OCI-LY7 (cell line): ENCODE data around the gene TM9SF3. TPM values are rescaled to one million over a fixed set of nuclear protein-coding genes. Genes with fewer than 3 reads are reported as not detected.

Source experiments
- BruUV-seq: library from RNA; stranded (reverse); fragments of 400-500 nt; replicated peaks from 2 replicates; lab custom pipeline; 2021; lab: Mats Ljungman, UMichigan
- CTCF ChIA-PET: fragments of 300-600 bp; sonication (Branson Sonifier 250); formaldehyde crosslinking; loops from one replicate; lab custom pipeline; 2022; ENCODE audit warnings: antibody characterized with exemption; ENCODE audit not compliant: unreplicated experiment; lab: Charles Lee
- POLR2A ChIA-PET: fragments of 300-600 bp; sonication (Branson Sonifier 250); formaldehyde crosslinking; loops from one replicate; lab custom pipeline; 2022; ENCODE audit warnings: antibody characterized with exemption; lab: Charles Lee
- DNase-seq: peaks from one replicate; pipeline ENCODE4 v3.0.0-alpha.2; 2015; ENCODE audit warnings: low spot score
- H2AFZ ChIP-seq: fragments of 200-600 bp; sonication (generic), shearing (Covaris generic); 2 replicates; pipeline ENCODE4 v1.6.1; 2014; ENCODE audit warnings: mild to moderate bottlenecking, antibody characterized with exemption, low read length, moderate library complexity
- H3K27ac ChIP-seq: fragments of 200-600 bp; sonication (generic); 2 replicates; pipeline ENCODE4 v1.5.1; 2014; ENCODE audit warnings: mixed run types, low read depth, mild to moderate bottlenecking, moderate library complexity, low read length, inconsistent platforms; ENCODE audit not compliant: poor library complexity, severe bottlenecking
- H3K36me3 ChIP-seq: fragments of 200-600 bp; sonication (generic); 2 replicates; pipeline ENCODE4 v1.6.1; 2014; ENCODE audit warnings: mild to moderate bottlenecking, antibody characterized with exemption, low read length, moderate library complexity, mixed read lengths; ENCODE audit not compliant: insufficient read depth
- H3K4me1 ChIP-seq: fragments of 200-600 bp; sonication (generic); 2 replicates; pipeline ENCODE4 v1.5.1; 2014; ENCODE audit warnings: mild to moderate bottlenecking, low read length; ENCODE audit not compliant: insufficient read depth, poor library complexity, severe bottlenecking
- H3K4me2 ChIP-seq: fragments of 200-600 bp; sonication (generic); 2 replicates; pipeline ENCODE4 v1.6.1; 2014; ENCODE audit warnings: mild to moderate bottlenecking, low read length
- H3K4me3 ChIP-seq: fragments of 200-600 bp; sonication (generic); 2 replicates; pipeline ENCODE4 v1.5.1; 2014; ENCODE audit warnings: mild to moderate bottlenecking, low read depth, low read length; ENCODE audit not compliant: poor library complexity, severe bottlenecking
- H3K79me2 ChIP-seq: fragments of 200-600 bp; sonication (generic); 2 replicates; pipeline ENCODE4 v1.6.1; 2016; ENCODE audit warnings: low read depth, mild to moderate bottlenecking, low read length, moderate library complexity, mixed read lengths; ENCODE audit not compliant: insufficient read depth
- H3K9me2 ChIP-seq: fragments of 200-600 bp; sonication (generic); 2 replicates; pipeline ENCODE4 v1.6.1; 2016; ENCODE audit warnings: mild to moderate bottlenecking, low read length, mixed read lengths; ENCODE audit not compliant: insufficient read depth
- H3K9me3 ChIP-seq: fragments of 200-600 bp; sonication (generic); 2 replicates; pipeline ENCODE4 v1.6.1; 2014; ENCODE audit warnings: mild to moderate bottlenecking, mixed run types, low read length, mixed read lengths
- H4K20me1 ChIP-seq: fragments of 200-600 bp; sonication (generic); 2 replicates; pipeline ENCODE4 v1.6.1; 2014; ENCODE audit warnings: mild to moderate bottlenecking, antibody characterized with exemption, low read length, moderate library complexity, mixed read lengths; ENCODE audit not compliant: insufficient read depth
- EZH2phosphoT487 ChIP-seq: fragments of 200-600 bp; sonication (generic); IDR thresholded peaks from 2 replicates; pipeline ENCODE4 v1.6.1; 2018; ENCODE audit warnings: low read depth, borderline replicate concordance, mild to moderate bottlenecking, mixed run types, antibody characterized with exemption, low read length, moderate library complexity, mixed read lengths
- intact Hi-C: fragments of 100-400 bp; cut with micrococcal nuclease; formaldehyde crosslinking; loops from one replicate; pipeline ENCODE4 v1.10.0; 2022; ENCODE audit not compliant: unreplicated experiment
- total RNA-seq, 2 experiments: library from RNA; depleted of rRNA in 1 of 2; stranded (reverse); fragments of >200 nt in 1 of 2; shearing (Covaris generic) in 1 of 2; gene quantifications; 2 replicates each; pipeline ENCODE4 v1.2.3, GENCODE V29; 2014 to 2022
- TF ChIP-seq, protein P1 (sequence below): fragments of 200-600 bp; sonication (generic); conservative IDR thresholded peaks from 2 replicates; pipeline ENCODE4 v1.5.1; 2014; ENCODE audit warnings: mild to moderate bottlenecking, antibody characterized with exemption, low read length, moderate library complexity, mixed read lengths

TM9SF3 gene
- total RNA-seq, 2 experiments from 2014 or later, result 23.0 to 88.8 TPM

GRCh38 chr10:96482815-96483588 lies 103.8 kb downstream of the TM9SF3 start:
- Histone ChIP-seq H3K9me3 (no peaks in the 10 kb centered on the region), H2AFZ (no peak overlapping the region), H3K9me2 (no peaks in the 10 kb centered on the region), H3K4me3 (no peak overlapping the region), H3K79me2 (no peaks in the 10 kb centered on the region), H3K4me2 (no peak overlapping the region), H3K4me1 (no peaks in the 10 kb centered on the region), H3K27ac (no peak overlapping the region), H4K20me1 (no peaks in the 10 kb centered on the region), H3K36me3 (no peaks in the 10 kb centered on the region)
- DNase-seq, result no peak
- ChIA-PET POLR2A (no interaction called here), CTCF (no interaction called here)
- BruUV-seq, result no TSS peak
- intact Hi-C loops, result no loop called here
- TF ChIP-seq EZH2phosphoT487, result no peak
- TF ChIP-seq, protein P1, sequence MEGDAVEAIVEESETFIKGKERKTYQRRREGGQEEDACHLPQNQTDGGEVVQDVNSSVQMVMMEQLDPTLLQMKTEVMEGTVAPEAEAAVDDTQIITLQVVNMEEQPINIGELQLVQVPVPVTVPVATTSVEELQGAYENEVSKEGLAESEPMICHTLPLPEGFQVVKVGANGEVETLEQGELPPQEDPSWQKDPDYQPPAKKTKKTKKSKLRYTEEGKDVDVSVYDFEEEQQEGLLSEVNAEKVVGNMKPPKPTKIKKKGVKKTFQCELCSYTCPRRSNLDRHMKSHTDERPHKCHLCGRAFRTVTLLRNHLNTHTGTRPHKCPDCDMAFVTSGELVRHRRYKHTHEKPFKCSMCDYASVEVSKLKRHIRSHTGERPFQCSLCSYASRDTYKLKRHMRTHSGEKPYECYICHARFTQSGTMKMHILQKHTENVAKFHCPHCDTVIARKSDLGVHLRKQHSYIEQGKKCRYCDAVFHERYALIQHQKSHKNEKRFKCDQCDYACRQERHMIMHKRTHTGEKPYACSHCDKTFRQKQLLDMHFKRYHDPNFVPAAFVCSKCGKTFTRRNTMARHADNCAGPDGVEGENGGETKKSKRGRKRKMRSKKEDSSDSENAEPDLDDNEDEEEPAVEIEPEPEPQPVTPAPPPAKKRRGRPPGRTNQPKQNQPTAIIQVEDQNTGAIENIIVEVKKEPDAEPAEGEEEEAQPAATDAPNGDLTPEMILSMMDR, result no peak

GRCh38 chr10:96478355-96478754 lies 108.5 kb downstream of the TM9SF3 start:
- Histone ChIP-seq H3K4me1 (no peaks in the 10 kb centered on the region), H4K20me1 (no peaks in the 10 kb centered on the region), H3K36me3 (no peaks in the 10 kb centered on the region), H3K27ac (no peak overlapping the region), H2AFZ (no peak overlapping the region), H3K4me3 (no peak overlapping the region), H3K79me2 (no peaks in the 10 kb centered on the region), H3K9me2 (no peaks in the 10 kb centered on the region), H3K4me2 (no peak overlapping the region), H3K9me3 (no peaks in the 10 kb centered on the region)
- intact Hi-C loops, result no loop called here
- no peak for DNase-seq
- POLR2A ChIA-PET, result interaction anchor here (0.9 kb wide), 1 partner anchor 86 kb away, joined by 4 read pairs; no protein-coding TSS in a partner anchor
- TF ChIP-seq, protein P1, result no peak
- no peak for TF ChIP-seq EZH2phosphoT487
- no TSS peak for BruUV-seq
- CTCF ChIA-PET, result no interaction called here

- Histone ChIP-seq H2AFZ (no peak overlapping the region), H4K20me1 (no peaks in the 10 kb centered on the region), H3K79me2 (no peaks in the 10 kb centered on the region), H3K4me3 (no peak overlapping the region), H3K9me2 (no peaks in the 10 kb centered on the region), H3K27ac (no peak overlapping the region), H3K4me1 (no peaks in the 10 kb centered on the region), H3K36me3 (no peaks in the 10 kb centered on the region), H3K4me2 (no peak overlapping the region), H3K9me3 (no peaks in the 10 kb centered on the region)
- ChIA-PET POLR2A (interaction anchor here (0.6 kb wide), 1 partner anchor 130 kb away, joined by 5 read pairs; no protein-coding TSS in a partner anchor), CTCF (no interaction called here)
- DNase-seq, result no peak
- no TSS peak for BruUV-seq
- TF ChIP-seq, protein P1, result no peak
- no peak for TF ChIP-seq EZH2phosphoT487
- intact Hi-C loops, result no loop called here
Measured at GRCh38 chr10:96473866-96474265, 112.9 kb downstream of the TM9SF3 start.
